K562 (cell line): ENCODE measurements around the gene ZBTB26. TPM values are rescaled to one million over a fixed set of nuclear protein-coding genes. Genes with fewer than 3 reads are reported as not detected.

Experiments used
- ATAC-seq: fragments of 200-7000 bp; cut with Tn5 transposase; 3 replicates; pipeline ENCODE4 v1.9.1; 2020; ENCODE audit warnings: moderate library complexity
- BruUV-seq: library from RNA; stranded (reverse); fragments of 400-500 nt; replicated peaks from 2 replicates; lab custom pipeline; 2021; lab: Mats Ljungman, UMichigan
- CTCF ChIA-PET: fragments of 300-600 bp; formaldehyde crosslinking; extraction: SDS; loops from one replicate; lab custom pipeline; 2021; ENCODE audit warnings: low intra/inter-chr PET ratio; lab: Yijun Ruan, JAX
- POLR2A ChIA-PET: fragments of 300-600, 350-650 bp; sonication (Branson Sonifier 250); formaldehyde crosslinking; extraction: SDS; loops from one replicate; lab custom pipeline; 2021; ENCODE audit warnings: antibody characterized with exemption, inconsistent platforms; lab: Yijun Ruan, JAX
- DNase-seq, 4 experiments: peaks; one replicate each; pipeline versions ENCODE4 v3.0.0 to v3.0.0-alpha.2; 2011 to 2018; ENCODE audit warnings: low spot score in 3 of 4, mixed read lengths in 3 of 4; ENCODE audit errors: extremely low read depth in 1 of 4
- FAIRE-seq: peaks from 2 replicates; lab custom pipeline; 2011; peaks lifted over from hg19 to GRCh38; lab: Jason Lieb, UNC
- H2AFZ ChIP-seq: 2 replicates; pipeline ENCODE4 v1.6.0; 2011; ENCODE audit warnings: low read depth, low read length, control low read depth, inconsistent platforms
- H3K27ac ChIP-seq: fragments of 200-600 bp; 3 replicates; pipeline ENCODE4 v1.8.0; 2011; ENCODE audit warnings: low read depth, mild to moderate bottlenecking, control low read depth, inconsistent platforms, low read length, moderate library complexity, mixed read lengths; ENCODE audit errors: extremely low read depth
- H3K27me3 ChIP-seq, 2 experiments: fragments of 300-600 bp in 1 of 2; 2 replicates in 1 of 2; 3 replicates in 1 of 2; pipeline versions ENCODE4 v1.6.0 to v1.8.0; 2011; ENCODE audit warnings: inconsistent platforms in 2 of 2, low read length in 2 of 2, mild to moderate bottlenecking in 1 of 2, mixed read lengths in 1 of 2, moderate library complexity in 1 of 2; ENCODE audit not compliant: control insufficient read depth in 2 of 2, insufficient read depth in 2 of 2
- H3K36me3 ChIP-seq: fragments of 300-600 bp; 3 replicates; pipeline ENCODE4 v1.8.0; 2011; ENCODE audit warnings: mild to moderate bottlenecking, low read length, inconsistent platforms; ENCODE audit not compliant: control insufficient read depth, insufficient read depth
- H3K4me1 ChIP-seq, 2 experiments: fragments of 200-600 bp in 1 of 2; replicated peaks in 1 of 2; 2 replicates in 1 of 2; 3 replicates in 1 of 2; pipeline versions ENCODE4 v1.5.1 to v1.8.0; 2011; ENCODE audit warnings: inconsistent platforms in 2 of 2, low read length in 2 of 2, mild to moderate bottlenecking in 1 of 2, mixed read lengths in 1 of 2, moderate library complexity in 1 of 2; ENCODE audit not compliant: control insufficient read depth in 2 of 2, insufficient read depth in 2 of 2
- H3K4me2 ChIP-seq: 2 replicates; pipeline ENCODE4 v1.6.1; 2011; ENCODE audit warnings: low read length, control low read depth, inconsistent platforms, mixed read lengths; ENCODE audit not compliant: insufficient read depth
- H3K4me3 ChIP-seq: fragments of 200-600 bp; sonication (generic), shearing (Covaris generic); 2 replicates; pipeline ENCODE4 v1.5.1; 2016; ENCODE audit warnings: control low read depth, inconsistent platforms
- H3K79me2 ChIP-seq: fragments of 200-600 bp; 3 replicates; pipeline ENCODE4 v1.8.0; 2011; ENCODE audit warnings: low read length, inconsistent platforms; ENCODE audit not compliant: control insufficient read depth, insufficient read depth
- H3K9ac ChIP-seq, 2 experiments: 2 replicates each; pipeline versions ENCODE4 v1.6.0 to v1.6.1; 2011; ENCODE audit warnings: low read depth in 2 of 2, low read length in 2 of 2, control low read depth in 1 of 2, inconsistent platforms in 1 of 2, mild to moderate bottlenecking in 1 of 2, mixed read lengths in 1 of 2; ENCODE audit not compliant: insufficient read depth in 1 of 2
- H3K9me1 ChIP-seq: one replicate; pipeline ENCODE4 v1.6.0; 2011; ENCODE audit warnings: inconsistent platforms, mild to moderate bottlenecking, low read length, moderate library complexity; ENCODE audit not compliant: control insufficient read depth, insufficient read depth
- H3K9me3 ChIP-seq: replicated peaks from 2 replicates; pipeline ENCODE4 v1.5.1; 2011; ENCODE audit warnings: low read depth, low read length, inconsistent platforms; ENCODE audit not compliant: control insufficient read depth, insufficient read depth
- H4K20me1 ChIP-seq: replicated peaks from 2 replicates; pipeline ENCODE4 v1.6.1; 2011; ENCODE audit warnings: low read length, inconsistent platforms, mixed read lengths; ENCODE audit not compliant: control insufficient read depth, insufficient read depth
- CBFA2T2 ChIP-seq: fragments of 450-650 bp; conservative IDR thresholded peaks from 2 replicates; pipeline ENCODE4 v1.6.1; 2017; ENCODE audit warnings: mild to moderate bottlenecking
- DNMT1 ChIP-seq: fragments of 450-650 bp; IDR thresholded peaks from 2 replicates; pipeline ENCODE4 v1.6.1; 2016; ENCODE audit warnings: antibody characterized with exemption, mild to moderate bottlenecking
- ETV1 ChIP-seq: fragments of 450-650 bp; conservative IDR thresholded peaks from 2 replicates; pipeline ENCODE4 v1.6.1; 2016; ENCODE audit warnings: missing genetic modification characterization, control low read depth, low read depth, missing compliant biosample characterization
- FOXK2 ChIP-seq, 2 experiments: fragments of 450-650 bp; IDR thresholded peaks in 1 of 2; conservative IDR thresholded peaks in 1 of 2; 2 replicates each; pipeline ENCODE4 v1.6.1; 2016; ENCODE audit warnings: low read depth in 2 of 2, mild to moderate bottlenecking in 1 of 2
- LCOR ChIP-seq: sonication (generic); formaldehyde crosslinking; IDR thresholded peaks from 2 replicates; pipeline ENCODE4 v1.8.0; 2022; ENCODE audit warnings: mild to moderate bottlenecking, missing genetic modification reagents
- RBM34 ChIP-seq: fragments of 200-400 bp; formaldehyde crosslinking; IDR thresholded peaks from 2 replicates; pipeline ENCODE4 v1.6.1; 2018; ENCODE audit warnings: low read length, borderline replicate concordance; ENCODE audit not compliant: insufficient read depth
- RNF219 ChIP-seq: fragments of 250-450 bp; sonication (Bioruptor Pico); IDR thresholded peaks from 2 replicates; pipeline ENCODE4 v1.5.0; 2022; ENCODE audit warnings: mild to moderate bottlenecking
- SMARCA5 ChIP-seq: fragments of 450-650 bp; IDR thresholded peaks from 2 replicates; pipeline ENCODE4 v1.6.1; 2016
- SNIP1 ChIP-seq: fragments of 450-650 bp; IDR thresholded peaks from 2 replicates; pipeline ENCODE4 v1.7.1; 2017; ENCODE audit warnings: low read depth, mild to moderate bottlenecking
- XRCC5 ChIP-seq: fragments of 200-400 bp; formaldehyde crosslinking; IDR thresholded peaks from 2 replicates; pipeline ENCODE4 v1.6.1; 2017; ENCODE audit warnings: low read depth, mild to moderate bottlenecking, low read length
- ZFX ChIP-seq: sonication (generic); formaldehyde crosslinking; IDR thresholded peaks from 2 replicates; pipeline ENCODE4 v1.8.0; 2022; ENCODE audit warnings: mild to moderate bottlenecking, missing genetic modification reagents, moderate library complexity
- ZNF174 ChIP-seq: fragments of 250-450 bp; sonication (Bioruptor Pico); IDR thresholded peaks from 2 replicates; pipeline ENCODE4 v1.4.0; 2020; ENCODE audit warnings: mild to moderate bottlenecking
- ZNF316 ChIP-seq: fragments of 450-650 bp; IDR thresholded peaks from 2 replicates; pipeline ENCODE4 v1.6.1; 2016
- ZNF561 ChIP-seq: fragments of 450-650 bp; formaldehyde crosslinking; conservative IDR thresholded peaks from 2 replicates; pipeline ENCODE4 v1.4.0; 2020; ENCODE audit warnings: mild to moderate bottlenecking, moderate library complexity
- WGBS: fragments of 100-300 bp; shearing (Covaris generic); methylation state at CpG from one replicate; pipeline ENCODE4 v1.1.6; 2016; ENCODE audit warnings: low coverage, mixed read lengths; ENCODE audit not compliant: insufficient coverage; ENCODE audit errors: missing lambda C conversion rate; 5-methylcytosine and 5-hydroxymethylcytosine counted together
- in situ Hi-C: fragments of 300-500 bp; cut with MboI; formaldehyde crosslinking; loops from 4 replicates; pipeline ENCODE4 v1.15.0; 2018; ENCODE audit warnings: inconsistent platforms, mixed read lengths
- intact Hi-C: fragments of 100-400 bp; cut with micrococcal nuclease; formaldehyde crosslinking; loops from 2 replicates; pipeline ENCODE4 v1.14.2; 2022
- polyA plus RNA-seq, 8 experiments: library from polyadenylated mRNA; depleted of rRNA in 4 of 8; stranded (reverse) in 5 of 8; unstranded in 3 of 8; fragments of >200 nt; fragmentation: Nextera tagmentation in 2 of 8; fragmentation: Illumina TruSeq in 1 of 8; extraction: Ambion mirVana in 2 of 8; extraction: Trizol in 1 of 8; gene quantifications; 2 replicates each; pipeline versions ENCODE4 v1.2.1 to v1.2.3, GENCODE V29; 2011 to 2014; ENCODE audit warnings: inconsistent platforms in 1 of 8, missing spikeins in 1 of 8
- total RNA-seq, 7 experiments: library from RNA; depleted of rRNA in 6 of 7; stranded (reverse); fragments of >200 nt in 6 of 7; fragmentation: Illumina TruSeq in 2 of 7; extraction: Trizol in 2 of 7; gene quantifications; 2 replicates each; pipeline versions ENCODE4 v1.2.1 to v1.2.3, GENCODE V29; 2011 to 2021; ENCODE audit warnings: low replicate concordance in 1 of 7
- TF ChIP-seq, protein P1 (sequence below): fragments of 250-450 bp; sonication (Bioruptor Pico); IDR thresholded peaks from 2 replicates; pipeline ENCODE4 v1.8.0; 2021; ENCODE audit warnings: moderate library complexity, mild to moderate bottlenecking, inconsistent platforms
- TF ChIP-seq, protein P2 (sequence below): fragments of 450-650 bp; IDR thresholded peaks from 2 replicates; pipeline ENCODE4 v1.6.1; 2016
- TF ChIP-seq, protein P3 (sequence below): fragments of 450-650 bp; IDR thresholded peaks from 2 replicates; pipeline ENCODE4 v1.6.1; 2016; ENCODE audit warnings: mild to moderate bottlenecking

The ZBTB26 gene
- total and polyA plus RNA-seq, 9 of the 15 experiments (the other 6 are each of a cell fraction or from before 2014, with no cell fraction given): 2.4 to 20.7 (median 5.0) TPM

DNA sequence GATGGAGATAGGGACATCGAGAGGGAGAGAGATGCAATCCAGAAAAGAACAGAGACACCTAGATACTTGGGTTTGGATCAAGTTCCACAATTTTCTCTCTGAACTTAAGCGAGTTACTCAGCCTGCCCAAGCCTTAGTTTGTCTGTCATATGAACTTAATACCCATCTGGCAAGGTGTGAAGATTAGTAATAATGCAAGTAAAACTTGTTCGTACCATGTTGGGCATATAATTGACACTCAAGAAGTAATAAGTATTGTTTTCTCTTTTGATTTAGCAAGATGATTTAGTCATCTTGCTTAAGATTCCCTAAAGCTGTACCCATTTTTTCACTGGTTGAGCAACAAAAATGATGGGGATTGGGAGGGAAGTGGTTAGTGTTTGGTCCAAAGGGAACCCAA, 17.0 kb upstream of the ZBTB26 start:
- H3K9me3 ChIP-seq: no peaks in the 10 kb centered on the region; the same call in 1 of the 2 replicates
- no peaks in the 10 kb centered on the region for H4K20me1 ChIP-seq
- 76% methylated on average over 3 of the region's 3 CpGs for WGBS
- H3K27me3 ChIP-seq: no peaks in the 10 kb centered on the region
- no peak overlapping the region for H3K4me2 ChIP-seq
- intact Hi-C loops (no loop called here), in situ Hi-C loops (no loop called here)
- no TSS peak for BruUV-seq
- H3K4me3 ChIP-seq: no peak overlapping the region
- ATAC-seq (no peak), DNase-seq (no peak), FAIRE-seq (no peak)
- H3K36me3 ChIP-seq: 0 out of 3 replicates have a peak, but pooled peaks cover 3% of the 10 kb centered on the region
- H3K9me1 ChIP-seq: no peaks in the 10 kb centered on the region
- H3K27ac ChIP-seq: no peak overlapping the region
- H2AFZ ChIP-seq: no peak overlapping the region
- ChIA-PET CTCF (no interaction called here), POLR2A (interaction anchor here (1.3 kb wide), 1 partner anchor 8 kb away, joined by 5 read pairs; the partner anchor contains the start of gene RABGAP1)
- H3K4me1 ChIP-seq: peaks cover 8 to 11% of the 10 kb centered on the region in 2 experiments; a peak in 4 of 5 replicates
- no peak overlapping the region for H3K9ac ChIP-seq
- peaks cover 57% of the 10 kb centered on the region for H3K79me2 ChIP-seq
- TF ChIP-seq ZNF561 (CRISPR knock-in tag) (no peak), CBFA2T2 (no peak), SMARCA5 (no peak), ETV1 (tag) (no peak), RBM34 (no peak), XRCC5 (no peak), ZFX (CRISPR knock-in tag) (no peak), LCOR (CRISPR knock-in tag) (no peak), RNF219 (CRISPR knock-in tag) (no peak), DNMT1 (no peak), SNIP1 (no peak), ZNF316 (no peak), FOXK2 (conservative IDR thresholded peaks at IDR 0.05 in 1 of 2, IDR thresholded peaks at IDR 0.05 in 1 of 2; ENCODE audit: low read depth in 2 of 2) (no peak), ZNF174 (CRISPR knock-in tag) (no peak)
- TF ChIP-seq, protein P1, sequence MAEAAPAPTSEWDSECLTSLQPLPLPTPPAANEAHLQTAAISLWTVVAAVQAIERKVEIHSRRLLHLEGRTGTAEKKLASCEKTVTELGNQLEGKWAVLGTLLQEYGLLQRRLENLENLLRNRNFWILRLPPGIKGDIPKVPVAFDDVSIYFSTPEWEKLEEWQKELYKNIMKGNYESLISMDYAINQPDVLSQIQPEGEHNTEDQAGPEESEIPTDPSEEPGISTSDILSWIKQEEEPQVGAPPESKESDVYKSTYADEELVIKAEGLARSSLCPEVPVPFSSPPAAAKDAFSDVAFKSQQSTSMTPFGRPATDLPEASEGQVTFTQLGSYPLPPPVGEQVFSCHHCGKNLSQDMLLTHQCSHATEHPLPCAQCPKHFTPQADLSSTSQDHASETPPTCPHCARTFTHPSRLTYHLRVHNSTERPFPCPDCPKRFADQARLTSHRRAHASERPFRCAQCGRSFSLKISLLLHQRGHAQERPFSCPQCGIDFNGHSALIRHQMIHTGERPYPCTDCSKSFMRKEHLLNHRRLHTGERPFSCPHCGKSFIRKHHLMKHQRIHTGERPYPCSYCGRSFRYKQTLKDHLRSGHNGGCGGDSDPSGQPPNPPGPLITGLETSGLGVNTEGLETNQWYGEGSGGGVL (CRISPR knock-in tag): no peak
- TF ChIP-seq, protein P2, sequence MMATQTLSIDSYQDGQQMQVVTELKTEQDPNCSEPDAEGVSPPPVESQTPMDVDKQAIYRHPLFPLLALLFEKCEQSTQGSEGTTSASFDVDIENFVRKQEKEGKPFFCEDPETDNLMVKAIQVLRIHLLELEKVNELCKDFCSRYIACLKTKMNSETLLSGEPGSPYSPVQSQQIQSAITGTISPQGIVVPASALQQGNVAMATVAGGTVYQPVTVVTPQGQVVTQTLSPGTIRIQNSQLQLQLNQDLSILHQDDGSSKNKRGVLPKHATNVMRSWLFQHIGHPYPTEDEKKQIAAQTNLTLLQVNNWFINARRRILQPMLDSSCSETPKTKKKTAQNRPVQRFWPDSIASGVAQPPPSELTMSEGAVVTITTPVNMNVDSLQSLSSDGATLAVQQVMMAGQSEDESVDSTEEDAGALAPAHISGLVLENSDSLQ: no peak
- TF ChIP-seq, protein P3, sequence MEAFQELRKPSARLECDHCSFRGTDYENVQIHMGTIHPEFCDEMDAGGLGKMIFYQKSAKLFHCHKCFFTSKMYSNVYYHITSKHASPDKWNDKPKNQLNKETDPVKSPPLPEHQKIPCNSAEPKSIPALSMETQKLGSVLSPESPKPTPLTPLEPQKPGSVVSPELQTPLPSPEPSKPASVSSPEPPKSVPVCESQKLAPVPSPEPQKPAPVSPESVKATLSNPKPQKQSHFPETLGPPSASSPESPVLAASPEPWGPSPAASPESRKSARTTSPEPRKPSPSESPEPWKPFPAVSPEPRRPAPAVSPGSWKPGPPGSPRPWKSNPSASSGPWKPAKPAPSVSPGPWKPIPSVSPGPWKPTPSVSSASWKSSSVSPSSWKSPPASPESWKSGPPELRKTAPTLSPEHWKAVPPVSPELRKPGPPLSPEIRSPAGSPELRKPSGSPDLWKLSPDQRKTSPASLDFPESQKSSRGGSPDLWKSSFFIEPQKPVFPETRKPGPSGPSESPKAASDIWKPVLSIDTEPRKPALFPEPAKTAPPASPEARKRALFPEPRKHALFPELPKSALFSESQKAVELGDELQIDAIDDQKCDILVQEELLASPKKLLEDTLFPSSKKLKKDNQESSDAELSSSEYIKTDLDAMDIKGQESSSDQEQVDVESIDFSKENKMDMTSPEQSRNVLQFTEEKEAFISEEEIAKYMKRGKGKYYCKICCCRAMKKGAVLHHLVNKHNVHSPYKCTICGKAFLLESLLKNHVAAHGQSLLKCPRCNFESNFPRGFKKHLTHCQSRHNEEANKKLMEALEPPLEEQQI: no peak
